IMR-90 (cell line): ENCODE results near the gene CALML3. TPM values are rescaled to one million over a fixed set of nuclear protein-coding genes. Genes with fewer than 3 reads are reported as not detected.

Experiments used
- ATAC-seq: fragments of 200-7000 bp; cut with Tn5 transposase; 2 replicates; pipeline ENCODE4 v1.9.1; 2020; ENCODE audit warnings: low read depth, mild to moderate bottlenecking, moderate library complexity
- BruUV-seq: library from RNA; stranded (reverse); fragments of 400-500 nt; replicated peaks from 2 replicates; lab custom pipeline; 2021; lab: Mats Ljungman, UMichigan
- CTCF ChIA-PET: fragments of 300-600 bp; formaldehyde crosslinking; extraction: SDS; loops from one replicate; lab custom pipeline; 2021; ENCODE audit warnings: antibody characterized with exemption; lab: Yijun Ruan, JAX
- POLR2A ChIA-PET: fragments of 300-600 bp; sonication (Branson Sonifier 250); formaldehyde crosslinking; loops from one replicate; lab custom pipeline; 2022; ENCODE audit warnings: antibody characterized with exemption; ENCODE audit not compliant: unreplicated experiment; lab: Charles Lee
- DNase-seq: peaks from one replicate; pipeline ENCODE4 v3.0.0; 2013
- H2AFZ ChIP-seq: replicated peaks from 2 replicates; pipeline ENCODE3; 2013; ENCODE audit warnings: low read length, mild to moderate bottlenecking; ENCODE audit not compliant: poor library complexity
- H2AK5ac ChIP-seq: 2 replicates; pipeline ENCODE4 v1.6.1; 2013; ENCODE audit warnings: low read depth, low read length, inconsistent platforms
- H2AK9ac ChIP-seq: replicated peaks from 2 replicates; pipeline ENCODE3; 2013; ENCODE audit warnings: mild to moderate bottlenecking, low read depth, low read length, moderate library complexity; ENCODE audit not compliant: poor library complexity
- H2BK120ac ChIP-seq: 2 replicates; pipeline ENCODE4 v1.6.1; 2013; ENCODE audit warnings: low read depth, low read length, inconsistent platforms
- H2BK15ac ChIP-seq: 3 replicates; pipeline ENCODE4 v1.6.1; 2013; ENCODE audit warnings: low read depth, low read length, inconsistent platforms
- H2BK20ac ChIP-seq: 2 replicates; pipeline ENCODE4 v1.6.1; 2013; ENCODE audit warnings: low read depth, mild to moderate bottlenecking, inconsistent platforms, low read length, moderate library complexity
- H2BK5ac ChIP-seq: 2 replicates; pipeline ENCODE4 v1.6.1; 2013; ENCODE audit warnings: mild to moderate bottlenecking, low read depth, low read length, inconsistent platforms; ENCODE audit not compliant: poor library complexity, severe bottlenecking
- H3K14ac ChIP-seq: replicated peaks from 2 replicates; pipeline ENCODE4 v1.6.1; 2013; ENCODE audit warnings: low read depth, low read length, inconsistent platforms
- H3K18ac ChIP-seq: 2 replicates; pipeline ENCODE4 v1.6.1; 2013; ENCODE audit warnings: low read depth, low read length, control low read depth
- H3K23ac ChIP-seq: 2 replicates; pipeline ENCODE4 v1.6.1; 2013; ENCODE audit warnings: low read depth, low read length, inconsistent platforms
- H3K27ac ChIP-seq: 2 replicates; pipeline ENCODE4 v1.5.1; 2013; ENCODE audit warnings: mild to moderate bottlenecking, control low read depth, low read length; ENCODE audit not compliant: insufficient read depth
- H3K27me3 ChIP-seq: 2 replicates; pipeline ENCODE4 v1.6.1; 2013; ENCODE audit warnings: low read length; ENCODE audit not compliant: control insufficient read depth, insufficient read depth
- H3K36me3 ChIP-seq: 2 replicates; pipeline ENCODE4 v1.6.1; 2013; ENCODE audit warnings: low read length, mixed read lengths; ENCODE audit not compliant: control insufficient read depth, insufficient read depth
- H3K4ac ChIP-seq: 2 replicates; pipeline ENCODE4 v1.6.1; 2013; ENCODE audit warnings: low read depth, low read length, inconsistent platforms
- H3K4me1 ChIP-seq: 2 replicates; pipeline ENCODE4 v1.6.1; 2013; ENCODE audit warnings: low read length, mixed read lengths; ENCODE audit not compliant: control insufficient read depth, insufficient read depth
- H3K4me2 ChIP-seq: 2 replicates; pipeline ENCODE4 v1.6.1; 2013; ENCODE audit warnings: low read depth, mild to moderate bottlenecking, control low read depth, low read length, moderate library complexity
- H3K4me3 ChIP-seq: 2 replicates; pipeline ENCODE4 v1.5.1; 2013; ENCODE audit warnings: low read depth, mild to moderate bottlenecking, control low read depth, low read length, moderate library complexity; ENCODE audit not compliant: insufficient read depth
- H3K56ac ChIP-seq: 2 replicates; pipeline ENCODE4 v1.6.1; 2013; ENCODE audit warnings: low read length, inconsistent platforms; ENCODE audit not compliant: insufficient read depth; ENCODE audit errors: extremely low read depth
- H3K79me1 ChIP-seq, 2 experiments: 2 replicates each; pipeline ENCODE4 v1.6.1; 2013; ENCODE audit warnings: low read length in 2 of 2, inconsistent platforms in 1 of 2, low read depth in 1 of 2
- H3K9ac ChIP-seq: 2 replicates; pipeline ENCODE4 v1.6.1; 2013; ENCODE audit warnings: low read depth, low read length, control low read depth
- H3K9me1 ChIP-seq: 2 replicates; pipeline ENCODE4 v1.6.1; 2013; ENCODE audit warnings: low read length, inconsistent platforms; ENCODE audit not compliant: insufficient read depth
- H3K9me3 ChIP-seq: 2 replicates; pipeline ENCODE4 v1.6.1; 2013; ENCODE audit warnings: low read length; ENCODE audit not compliant: control insufficient read depth, insufficient read depth
- H4K20me1 ChIP-seq: 2 replicates; pipeline ENCODE4 v1.6.1; 2013; ENCODE audit warnings: low read length, inconsistent platforms; ENCODE audit not compliant: insufficient read depth
- H4K5ac ChIP-seq: 2 replicates; pipeline ENCODE4 v1.6.1; 2013; ENCODE audit warnings: mild to moderate bottlenecking, low read depth, low read length, control low read depth
- H4K8ac ChIP-seq, 2 experiments: 2 replicates each; pipeline ENCODE4 v1.6.1; 2013; ENCODE audit warnings: low read depth in 2 of 2, low read length in 2 of 2, control low read depth in 1 of 2, inconsistent platforms in 1 of 2
- H4K91ac ChIP-seq: 2 replicates; pipeline ENCODE4 v1.6.1; 2013; ENCODE audit warnings: low read depth, low read length, inconsistent platforms; ENCODE audit not compliant: insufficient read depth
- BHLHE40 ChIP-seq: fragments of 150-350 bp; IDR thresholded peaks from 2 replicates; pipeline ENCODE4 v1.6.1; 2016; ENCODE audit warnings: mild to moderate bottlenecking, low read depth, low read length
- CHD1 ChIP-seq: IDR thresholded peaks from 2 replicates; pipeline ENCODE4 v1.6.1; 2012; ENCODE audit warnings: low read depth, low read length, improper control_type of control experiment
- FOS ChIP-seq: fragments of 150-350 bp; IDR thresholded peaks from 2 replicates; pipeline ENCODE4 v1.6.1; 2016; ENCODE audit warnings: low read depth, low read length
- NFE2L2 ChIP-seq: fragments of 150-350 bp; IDR thresholded peaks from 2 replicates; pipeline ENCODE4 v1.6.1; 2016; ENCODE audit warnings: low read depth, mild to moderate bottlenecking, low read length
- WGBS, 2 experiments: methylation state at CpG; one replicate each; pipeline versions ENCODE4 v1.1.5 to v1.1.7; 2013; ENCODE audit warnings: missing lambda C conversion rate in 2 of 2; ENCODE audit not compliant: insufficient read length in 1 of 2; ENCODE audit errors: extremely low coverage in 2 of 2; 5-methylcytosine and 5-hydroxymethylcytosine counted together
- dilution Hi-C: fragments of 300-500 bp; cut with HindIII; formaldehyde crosslinking; loops from one replicate; pipeline ENCODE4 v1.14.3; 2018; ENCODE audit warnings: low sequenced_read_pairs; ENCODE audit not compliant: unreplicated experiment
- in situ Hi-C: fragments of 300-500 bp; cut with MboI; formaldehyde crosslinking; loops from 3 replicates; pipeline ENCODE4 v1.14.3; 2019; ENCODE audit warnings: low sequenced_read_pairs, inconsistent platforms, mixed read lengths
- intact Hi-C: fragments of 100-400 bp; cut with micrococcal nuclease; formaldehyde crosslinking; loops from 2 replicates; pipeline ENCODE4 v1.10.0; 2022
- polyA plus RNA-seq, 3 experiments: library from polyadenylated mRNA; depleted of rRNA; stranded (reverse); fragments of >200 nt; gene quantifications; 2 replicates each; pipeline ENCODE4 v1.2.3, GENCODE V29; 2012; ENCODE audit warnings: low replicate concordance in 1 of 3
- total RNA-seq: library from RNA; depleted of rRNA; stranded (reverse); fragments of >200 nt; gene quantifications from 2 replicates; pipeline ENCODE4 v1.2.3, GENCODE V29; 2012

CALML3 gene
- total and polyA plus RNA-seq, 2 of the 4 experiments (the other 2 are of a cell fraction): not detected

DNA sequence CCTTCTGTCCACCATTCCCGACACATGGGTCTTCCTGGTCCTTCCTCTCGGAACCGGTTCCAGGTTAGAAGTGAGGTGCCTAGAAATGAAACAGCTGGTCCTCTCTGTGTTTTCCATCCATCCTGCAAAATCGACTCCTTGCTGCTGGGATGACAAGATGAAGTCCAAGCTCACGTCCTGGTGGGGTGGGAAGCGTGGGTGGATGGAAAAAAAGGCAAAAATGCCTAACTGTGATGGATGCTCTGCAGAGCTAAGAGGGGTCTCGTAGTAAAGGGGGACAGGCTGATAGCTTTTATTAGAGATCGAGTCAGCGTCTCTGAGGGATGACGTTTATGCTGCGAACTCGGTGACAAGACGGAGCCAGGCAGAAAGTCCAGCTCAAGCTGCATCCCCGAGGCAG is 39.5 kb upstream of the CALML3 start:
- ATAC-seq (no peak), DNase-seq (no peak)
- Histone ChIP-seq H3K4me1 (no peaks in the 10 kb centered on the region), H3K4ac (no peak overlapping the region), H4K8ac (no peak overlapping the region), H3K4me3 (no peak overlapping the region), H3K4me2 (no peak overlapping the region), H2BK20ac (no peak overlapping the region), H3K36me3 (no peaks in the 10 kb centered on the region), H3K9me3 (peaks cover 2% of the 10 kb centered on the region), H2BK5ac (no peak overlapping the region), H3K18ac (no peak overlapping the region), H4K5ac (no peak overlapping the region), H3K56ac (no peak overlapping the region), H2AK5ac (no peak overlapping the region), H3K14ac (no peak overlapping the region; the same call in 1 of the 2 replicates), H2AK9ac (peak overlapping the region; percentile 42), H2BK120ac (no peak overlapping the region), H3K23ac (no peak overlapping the region; the same call in 1 of the 2 replicates), H4K91ac (no peak overlapping the region), H3K27me3 (peaks cover 10% of the 10 kb centered on the region; the same call in 1 of the 2 replicates), H2AFZ (no peak overlapping the region), H2BK15ac (no peak overlapping the region), H3K79me1 (no peaks in the 10 kb centered on the region), H3K27ac (no peak overlapping the region), H4K20me1 (no peaks in the 10 kb centered on the region), H3K9me1 (0 out of 2 replicates have a peak, but pooled peaks cover 3% of the 10 kb centered on the region), H3K9ac (no peak overlapping the region)
- in situ Hi-C loops: no loop called here
- no peak for TF ChIP-seq CHD1
- no peak for TF ChIP-seq FOS
- no peak for TF ChIP-seq NFE2L2
- no peak for TF ChIP-seq BHLHE40
- ChIA-PET POLR2A (no interaction called here), CTCF (interaction anchor here (2.2 kb wide), 1 partner anchor 138 kb away, joined by 6 read pairs; no protein-coding TSS in a partner anchor)
- no TSS peak for BruUV-seq
- dilution Hi-C loops: no loop called here
- WGBS, 2 experiments: 76% methylated on average over 4 of the region's 14 CpGs; no CpG with 5 or more reads in 1 of the 2 experiments
- intact Hi-C loops: no loop called here
